NK-92 (cell line): Measurements from ENCODE around the gene CARMIL1.

Source experiments
- DNase-seq: peaks from one replicate; lab custom pipeline; 2025; ENCODE audit not compliant: unreplicated experiment; lab: John Stamatoyannopoulos, UW

Gene CARMIL1

DNA sequence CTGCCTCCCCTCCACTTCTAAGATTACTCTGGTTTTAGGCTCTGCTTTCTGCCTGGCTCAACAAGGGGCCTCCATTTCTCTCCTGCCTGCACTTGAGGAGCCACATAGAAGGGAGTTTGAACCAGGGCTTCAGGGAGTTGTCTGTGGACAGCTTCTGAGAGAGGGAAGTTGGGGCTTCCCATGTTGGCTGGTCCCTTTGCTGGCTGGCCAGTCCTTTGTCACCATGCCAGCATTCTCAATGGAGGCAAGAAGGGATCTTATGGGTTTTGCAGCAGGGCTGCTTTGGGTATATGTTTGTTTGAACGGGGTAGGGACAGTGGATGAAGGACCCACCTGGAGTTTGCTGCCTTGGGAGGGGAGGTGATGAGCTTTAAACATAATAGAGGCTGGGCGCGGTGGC lies 124.9 kb downstream of the CARMIL1 start:
- no peak for DNase-seq

- DNase-seq, result no peak
Observed at GRCh38 chr6:25404693-25405169, 125.6 kb downstream of the CARMIL1 start.

DNA sequence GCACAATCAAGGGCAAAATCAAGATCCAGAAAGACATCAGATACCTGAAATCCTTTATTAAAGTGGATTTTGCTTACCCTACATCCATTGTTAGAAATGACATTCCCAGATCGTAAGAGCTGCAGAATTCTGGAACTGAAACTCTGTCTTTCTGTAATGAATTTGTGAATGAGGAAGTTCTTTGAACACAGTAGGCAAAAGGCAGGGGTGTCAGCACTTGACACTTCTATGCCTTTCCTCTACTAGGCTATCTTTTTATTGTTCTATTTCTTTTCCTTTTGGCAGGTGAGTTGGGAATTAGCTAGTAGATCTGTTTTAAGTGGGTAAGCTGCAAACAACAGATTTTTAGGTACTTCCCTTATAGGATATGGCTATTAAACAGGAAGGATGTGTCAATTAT lies 126.3 kb downstream of the CARMIL1 start:
- DNase-seq, result no peak

DNA sequence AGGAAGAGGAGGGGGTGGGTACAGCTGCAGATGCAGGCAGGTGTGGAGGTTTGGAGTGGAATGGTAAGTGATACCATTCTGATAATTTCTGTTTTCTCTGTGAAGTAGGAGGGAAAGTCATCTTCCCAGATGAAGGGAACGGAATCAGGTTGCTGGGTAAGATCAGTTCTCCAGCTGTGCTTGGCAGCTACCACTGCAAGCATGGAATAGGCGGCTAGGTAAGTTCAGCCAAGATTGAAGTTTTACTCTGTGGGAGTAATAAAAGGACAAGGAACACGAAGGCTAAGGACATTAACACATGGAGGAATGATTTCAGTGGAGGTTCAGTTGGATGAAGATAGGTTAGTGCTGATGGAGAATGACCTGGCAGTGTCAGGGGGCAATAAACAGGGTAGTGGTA lies 128.3 kb downstream of the CARMIL1 start:
- no peak for DNase-seq

- no peak for DNase-seq
Observed at GRCh38 chr6:25410102-25410501, 130.9 kb downstream of the CARMIL1 start.

- no peak for DNase-seq
Observed at GRCh38 chr6:25411316-25411950, 132.3 kb downstream of the CARMIL1 start.

GRCh38 chr6:25413207-25413905 lies 134.2 kb downstream of the CARMIL1 start:
- DNase-seq, result no peak

DNA sequence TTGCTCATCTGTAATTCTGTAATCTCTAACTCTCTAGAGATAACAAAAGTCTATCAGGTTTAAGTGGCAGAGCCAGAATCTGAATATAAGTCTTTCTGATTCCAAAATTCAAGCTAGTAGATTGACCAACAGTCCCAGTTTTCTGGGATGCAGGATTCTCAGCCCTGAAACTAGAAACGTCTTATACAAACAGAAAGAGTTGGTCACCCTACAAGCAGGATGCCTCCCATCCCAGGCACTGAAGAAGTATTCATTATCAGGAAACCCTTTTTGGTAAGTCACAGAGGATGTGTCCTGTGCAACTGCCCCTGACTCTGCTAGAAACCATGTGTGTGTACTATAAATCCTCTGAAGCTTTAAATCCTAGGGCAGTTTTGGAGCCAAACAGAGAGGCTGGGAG lies 135.0 kb downstream of the CARMIL1 start:
- DNase-seq, result no peak

DNA sequence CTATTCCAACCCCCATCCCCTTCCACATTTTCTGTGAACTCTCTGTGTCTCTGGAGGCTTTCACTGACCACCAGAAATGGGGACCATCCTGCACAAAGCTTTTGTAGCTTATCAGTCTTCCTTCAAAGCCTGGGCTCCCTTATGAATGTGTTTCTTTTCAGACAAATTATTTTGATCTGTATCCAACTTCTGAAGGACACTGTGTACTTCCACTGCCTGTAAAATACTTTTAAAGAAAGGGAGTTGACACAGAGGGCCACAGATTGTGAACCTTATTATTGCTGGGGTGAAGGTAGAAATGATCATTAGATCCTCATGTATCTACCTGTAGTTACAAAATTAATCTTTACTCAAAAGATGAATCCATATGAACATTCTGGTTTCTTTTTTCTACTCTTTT lies 135.6 kb downstream of the CARMIL1 start:
- DNase-seq, result no peak

DNA sequence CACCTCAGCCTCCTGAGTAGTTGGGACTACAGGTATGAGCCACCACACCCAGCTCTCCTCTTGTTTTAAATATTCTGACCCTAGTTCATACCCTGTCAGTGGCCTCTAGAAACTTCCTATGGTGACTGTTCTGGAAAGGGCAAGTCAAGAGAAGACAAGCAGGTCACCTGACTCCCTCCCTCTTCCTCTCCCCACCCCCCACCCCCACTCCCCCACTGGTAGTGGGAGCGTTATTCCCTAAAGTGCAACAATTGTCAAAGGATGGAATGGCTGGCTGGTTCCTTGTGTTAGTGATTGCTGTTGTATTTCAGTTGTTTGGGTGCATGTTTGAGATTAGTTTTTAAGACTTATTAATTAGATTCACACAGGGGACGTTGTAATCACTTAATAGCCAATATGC lies 136.1 kb downstream of the CARMIL1 start:
- DNase-seq, result no peak

DNA sequence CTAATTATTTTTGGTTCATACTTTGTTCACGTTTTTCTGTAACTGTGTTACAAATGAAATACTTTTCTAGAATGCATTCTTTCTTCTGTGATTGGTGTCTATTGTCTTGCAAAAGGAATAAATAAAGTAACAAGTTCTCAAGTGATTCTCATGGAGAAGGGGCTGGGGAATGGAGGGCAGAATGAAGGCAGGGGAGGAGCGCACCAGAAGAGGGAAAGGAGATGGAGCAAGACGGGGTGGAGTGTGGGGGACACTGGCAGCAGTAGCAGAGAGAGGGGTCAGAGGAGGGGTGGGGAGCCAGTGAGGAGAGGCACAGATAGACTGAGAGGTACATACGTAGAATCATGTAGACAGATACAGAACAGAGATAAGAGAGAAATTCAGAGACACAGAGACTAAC lies 136.5 kb downstream of the CARMIL1 start:
- no peak for DNase-seq

- no peak for DNase-seq
Observed at GRCh38 chr6:25417046-25417605, 138.0 kb downstream of the CARMIL1 start.

DNA sequence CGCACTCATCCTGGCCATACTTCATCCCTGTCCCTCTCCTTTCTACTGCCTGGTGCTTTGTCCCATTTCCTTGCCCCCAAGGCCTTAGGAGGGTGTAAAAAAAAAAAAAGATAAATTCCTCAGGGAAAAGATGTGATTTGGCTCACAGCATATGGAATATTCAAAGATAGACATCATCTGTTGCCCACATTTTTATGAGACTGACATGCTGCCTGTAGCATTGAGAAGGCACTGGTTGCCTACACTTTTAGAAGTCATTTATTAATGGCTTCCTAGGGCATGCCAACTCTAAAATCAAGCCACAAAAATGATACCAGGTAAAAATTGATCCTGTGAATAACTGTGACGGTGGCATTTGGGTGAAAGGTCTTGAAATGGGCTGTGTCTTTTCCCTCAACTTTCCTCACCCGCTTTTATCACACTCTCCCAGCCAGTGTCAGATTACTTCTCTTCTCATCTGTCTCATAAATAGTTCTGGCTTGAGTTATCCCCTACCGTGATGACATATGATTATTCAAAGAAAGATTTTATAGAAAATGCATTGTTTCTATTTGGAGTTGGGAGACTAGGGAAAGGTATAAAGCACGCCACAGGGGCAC lies 139.4 kb downstream of the CARMIL1 start:
- DNase-seq, result no peak

- DNase-seq, result no peak
Observed at GRCh38 chr6:25419879-25420278, 140.7 kb downstream of the CARMIL1 start.

DNA sequence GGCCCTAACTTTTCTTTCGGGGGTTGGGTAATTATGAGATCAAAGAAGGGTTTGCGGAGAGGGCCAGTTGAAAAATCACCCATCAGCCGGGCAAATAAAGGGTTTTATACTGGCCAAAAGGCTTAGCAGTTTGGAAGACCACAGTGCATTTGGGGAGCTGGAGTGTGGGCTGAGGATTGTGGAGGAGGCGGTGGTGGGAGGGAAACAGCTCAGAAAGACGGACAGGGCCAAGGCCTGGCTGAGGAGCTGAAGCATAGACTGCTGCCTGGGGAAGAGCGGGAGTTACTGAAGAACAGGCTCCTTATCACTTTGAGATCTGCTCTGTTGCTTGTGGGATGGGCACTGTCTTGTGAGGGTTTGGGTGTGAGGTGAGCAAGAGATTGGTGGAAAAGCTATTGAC lies 144.2 kb downstream of the CARMIL1 start:
- DNase-seq, result no peak

DNA sequence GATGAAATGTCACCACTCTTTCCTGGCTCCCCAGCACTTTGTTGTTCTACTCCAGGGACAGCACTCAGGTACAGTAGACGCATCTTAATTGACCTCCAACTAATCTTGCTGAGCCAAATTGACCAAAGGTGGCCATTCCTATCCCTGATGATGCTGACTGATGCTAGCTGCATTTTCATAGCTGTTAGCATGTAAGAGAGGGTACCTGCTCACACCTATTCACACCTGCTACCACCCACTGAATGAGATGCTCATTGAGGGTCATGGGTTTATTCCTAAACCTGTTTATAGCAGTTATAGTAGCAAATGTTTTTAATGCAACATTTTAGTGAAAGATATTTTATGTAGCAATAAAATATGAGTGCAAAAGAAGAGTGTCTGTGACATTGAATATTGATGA lies 145.1 kb downstream of the CARMIL1 start:
- DNase-seq, result no peak

- no peak for DNase-seq
Observed at GRCh38 chr6:25427549-25427948, 148.4 kb downstream of the CARMIL1 start.

DNA sequence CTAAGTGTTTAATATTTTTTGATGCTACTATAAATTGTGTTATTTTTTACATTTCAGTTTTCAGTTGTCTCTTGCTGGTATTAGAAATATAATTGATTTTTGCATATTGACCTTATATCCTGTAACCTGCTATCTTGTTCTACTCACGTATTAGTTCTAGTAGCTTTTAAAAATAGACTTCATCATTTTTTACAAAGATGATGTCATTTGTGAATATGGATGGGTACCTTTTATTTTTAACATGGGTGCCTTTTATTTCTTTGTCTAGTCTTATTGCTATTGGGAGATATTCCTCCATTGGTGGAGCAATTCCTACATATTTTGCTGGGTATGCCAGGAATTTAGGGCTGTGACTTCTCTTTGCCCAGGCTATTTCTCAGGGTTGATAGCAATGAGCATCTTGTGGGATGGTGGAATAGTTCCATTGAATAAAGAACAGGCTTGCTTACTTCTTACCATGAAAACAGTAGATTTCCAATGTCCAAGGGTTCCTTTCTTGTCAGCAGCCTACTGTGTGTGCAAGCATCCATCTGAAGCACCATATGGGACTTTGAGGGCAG lies 149.7 kb downstream of the CARMIL1 start:
- no peak for DNase-seq

- DNase-seq, result no peak
Observed at GRCh38 chr6:25431306-25431974, 152.3 kb downstream of the CARMIL1 start.

DNA sequence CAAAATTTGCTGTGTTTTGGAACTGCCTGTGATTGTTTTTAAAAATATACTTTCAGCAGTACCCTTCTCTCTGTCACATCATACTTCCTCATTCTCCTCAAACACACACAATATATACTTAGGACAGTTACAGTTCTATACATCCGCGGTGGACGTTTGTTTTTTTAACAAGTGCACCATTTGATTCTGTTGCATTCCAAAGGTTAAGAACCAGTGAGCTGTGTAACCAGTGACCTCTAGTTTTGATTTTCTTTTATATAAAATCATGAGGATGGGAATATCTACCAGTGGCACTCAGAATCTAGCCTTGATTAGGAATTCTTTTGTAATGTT lies 152.8 kb downstream of the CARMIL1 start:
- no peak for DNase-seq

DNA sequence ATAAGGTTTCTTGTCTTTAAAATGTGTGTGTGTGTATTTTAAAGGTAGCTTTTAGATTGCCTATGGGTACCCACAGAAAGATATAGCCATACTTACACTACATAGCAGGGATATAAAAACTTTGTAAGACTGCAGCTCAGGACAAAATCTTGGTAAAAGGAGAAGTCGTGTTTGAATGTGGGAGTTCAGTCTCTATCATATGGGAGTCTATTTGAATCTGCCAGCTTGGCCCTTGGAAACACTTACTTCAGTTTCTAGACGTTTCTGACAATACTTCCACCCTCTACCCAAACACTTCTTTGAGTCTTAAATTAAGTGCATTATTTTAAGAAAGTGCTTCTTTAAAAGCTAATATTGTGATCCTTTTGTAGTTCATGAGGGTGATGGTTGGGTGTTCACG lies 155.7 kb downstream of the CARMIL1 start:
- no peak for DNase-seq
